Heart left ventricle (tissue), 13 donors: ENCODE measurements around the gene SNAP91.

Experiments used
- POLR2A ChIP-seq, 2 donors: fragments of 450-650 bp; IDR thresholded peaks; one replicate each; pipeline ENCODE4 v1.6.1; 2017; ENCODE audit warnings: antibody characterized with exemption in 2 of 2, mild to moderate bottlenecking in 2 of 2, moderate library complexity in 2 of 2
- TF ChIP-seq, protein P1 (sequence below), 12 donors: fragments of 200-600 bp; sonication (generic) in 4 of 12; IDR thresholded peaks; one replicate each; pipeline versions ENCODE4 v1.5.0 to v1.8.0; 2018 to 2022; ENCODE audit warnings: antibody characterized with exemption in 12 of 12, mild to moderate bottlenecking in 5 of 12
- donor health status: ischemic (EF 13 %, LVEDD 7.1; RV severe dilation, severe dysfunction).
- donor health status: DM: no; HTN: yes; CAD: no.
- donor health status: DM: no; HTN: no; CAD: no.
- donor health status: ischemic (EF 25% LVEDD 6.9; RV normal size, moderate dysfunction).
- donor health status: ischemic (EF 25% LVEDD 5.7; RV mildly dilated, moderate dysfunction).
- donor health status: ischemic (EF 35%, LVEDD 5.7; RV mildly dilated, moderate dysfunction).
- donor health status: nonischemic (EF 11% LVEDD 7.7; RV severe dilation, severe dysfunction).
- donor health status: DM: yes; HTN: yes; CAD: no.
- donor health status: PGD.
- donor health status: ischemic (EF 29% LVEDD 5.4; RV normal size, mild dysfunction).
- donor health status: nonischemic (EF 23%, LVEDD 6.1; RV moderate dilation, normal function).

DNA sequence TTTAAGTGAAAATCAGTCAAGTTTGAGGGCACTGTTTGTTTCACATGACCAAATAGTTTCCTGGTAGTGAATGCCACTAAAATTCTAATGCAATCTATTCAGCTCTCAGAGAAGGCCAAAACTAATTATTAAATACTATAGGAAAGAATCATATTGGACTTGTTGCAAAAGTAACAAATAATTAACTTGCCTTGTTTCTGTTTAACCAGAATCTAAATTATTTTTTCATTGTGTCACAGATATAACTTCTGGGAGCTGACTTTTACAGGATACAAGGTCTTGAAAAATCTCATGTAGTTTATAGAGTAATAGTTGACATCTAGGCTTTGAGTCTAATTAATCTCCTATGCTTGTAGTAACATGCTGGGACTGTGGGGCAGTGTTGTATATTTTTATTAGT, 152.0 kb downstream of the SNAP91 start:
- no peak for TF ChIP-seq POLR2A (IDR thresholded peaks at IDR 0.05)
- TF ChIP-seq, protein P1, sequence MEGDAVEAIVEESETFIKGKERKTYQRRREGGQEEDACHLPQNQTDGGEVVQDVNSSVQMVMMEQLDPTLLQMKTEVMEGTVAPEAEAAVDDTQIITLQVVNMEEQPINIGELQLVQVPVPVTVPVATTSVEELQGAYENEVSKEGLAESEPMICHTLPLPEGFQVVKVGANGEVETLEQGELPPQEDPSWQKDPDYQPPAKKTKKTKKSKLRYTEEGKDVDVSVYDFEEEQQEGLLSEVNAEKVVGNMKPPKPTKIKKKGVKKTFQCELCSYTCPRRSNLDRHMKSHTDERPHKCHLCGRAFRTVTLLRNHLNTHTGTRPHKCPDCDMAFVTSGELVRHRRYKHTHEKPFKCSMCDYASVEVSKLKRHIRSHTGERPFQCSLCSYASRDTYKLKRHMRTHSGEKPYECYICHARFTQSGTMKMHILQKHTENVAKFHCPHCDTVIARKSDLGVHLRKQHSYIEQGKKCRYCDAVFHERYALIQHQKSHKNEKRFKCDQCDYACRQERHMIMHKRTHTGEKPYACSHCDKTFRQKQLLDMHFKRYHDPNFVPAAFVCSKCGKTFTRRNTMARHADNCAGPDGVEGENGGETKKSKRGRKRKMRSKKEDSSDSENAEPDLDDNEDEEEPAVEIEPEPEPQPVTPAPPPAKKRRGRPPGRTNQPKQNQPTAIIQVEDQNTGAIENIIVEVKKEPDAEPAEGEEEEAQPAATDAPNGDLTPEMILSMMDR (IDR thresholded peaks at IDR 0.05), result no peak
